H1 (cell line): Measurements from ENCODE around the gene MAP7. TPM values are rescaled to one million over a fixed set of nuclear protein-coding genes. Genes with fewer than 3 reads are reported as not detected.

Source experiments
- EZH2 ChIP-seq: fragments of 200-600 bp; sonication (generic); IDR thresholded peaks from 2 replicates; pipeline ENCODE4 v1.7.1; 2012; ENCODE audit warnings: low read depth, mild to moderate bottlenecking, moderate library complexity, low read length, inconsistent platforms; ENCODE audit not compliant: severe bottlenecking
- JUND ChIP-seq: IDR thresholded peaks from 2 replicates; pipeline ENCODE4 v1.6.1; 2011; ENCODE audit warnings: mild to moderate bottlenecking, improper control_type of control experiment, low read length
- USF2 ChIP-seq: IDR thresholded peaks from 2 replicates; pipeline ENCODE4 v1.6.1; 2011; ENCODE audit warnings: low read length, improper control_type of control experiment
- ZNF274 ChIP-seq: IDR thresholded peaks from 2 replicates; pipeline ENCODE4 v1.7.0; 2012; ENCODE audit warnings: low read length, borderline replicate concordance; ENCODE audit errors: extremely low read depth
- polyA plus RNA-seq, 7 experiments: library from polyadenylated mRNA; depleted of rRNA in 3 of 7; stranded (reverse) in 5 of 7; unstranded in 2 of 7; fragments of >200 nt in 5 of 7; fragments of 200-250 nt in 2 of 7; gene quantifications; 1 replicate in 5 of 7; 2 replicates in 1 of 7; 4 replicates in 1 of 7; pipeline versions ENCODE4 v1.2.1 to v1.2.3, GENCODE V29; 2011 to 2013; ENCODE audit warnings: missing spikeins in 2 of 7, mixed read lengths in 2 of 7
- total RNA-seq: library from RNA; stranded (reverse); fragmentation: NEBNext Ultra II Directional; extraction: Animal tissue kit (Norgen Biotek cat#: 25700); gene quantifications from 2 replicates; pipeline ENCODE4 v1.2.1, GENCODE V29; 2021

Gene MAP7
- total and polyA plus RNA-seq, 2 of the 8 experiments (the other 6 are each of a cell fraction or from before 2014, with no cell fraction given) = 13.5 to 66.9 TPM

GRCh38 chr6:136579800-136580199 is 29.6 kb upstream of the MAP7 start (continued):
- no peak for TF ChIP-seq JUND
- no peak for TF ChIP-seq USF2
- no peak for TF ChIP-seq ZNF274
- TF ChIP-seq EZH2 = no peak
